GF-D8 (cell line): ENCODE results near the gene RPL13.
A peak's percentile ranks its signal among the peaks of the same experiment; 100 is the strongest.
"Not testable (repeated sequence)": the region's sequence is repeated elsewhere in the genome, so short reads cannot be mapped to it uniquely, and the experiment has no call there.

ENCODE experiments used
- DNase-seq: peaks from one replicate; lab custom pipeline; 2025; lab: John Stamatoyannopoulos, UW

The RPL13 gene

DNA sequence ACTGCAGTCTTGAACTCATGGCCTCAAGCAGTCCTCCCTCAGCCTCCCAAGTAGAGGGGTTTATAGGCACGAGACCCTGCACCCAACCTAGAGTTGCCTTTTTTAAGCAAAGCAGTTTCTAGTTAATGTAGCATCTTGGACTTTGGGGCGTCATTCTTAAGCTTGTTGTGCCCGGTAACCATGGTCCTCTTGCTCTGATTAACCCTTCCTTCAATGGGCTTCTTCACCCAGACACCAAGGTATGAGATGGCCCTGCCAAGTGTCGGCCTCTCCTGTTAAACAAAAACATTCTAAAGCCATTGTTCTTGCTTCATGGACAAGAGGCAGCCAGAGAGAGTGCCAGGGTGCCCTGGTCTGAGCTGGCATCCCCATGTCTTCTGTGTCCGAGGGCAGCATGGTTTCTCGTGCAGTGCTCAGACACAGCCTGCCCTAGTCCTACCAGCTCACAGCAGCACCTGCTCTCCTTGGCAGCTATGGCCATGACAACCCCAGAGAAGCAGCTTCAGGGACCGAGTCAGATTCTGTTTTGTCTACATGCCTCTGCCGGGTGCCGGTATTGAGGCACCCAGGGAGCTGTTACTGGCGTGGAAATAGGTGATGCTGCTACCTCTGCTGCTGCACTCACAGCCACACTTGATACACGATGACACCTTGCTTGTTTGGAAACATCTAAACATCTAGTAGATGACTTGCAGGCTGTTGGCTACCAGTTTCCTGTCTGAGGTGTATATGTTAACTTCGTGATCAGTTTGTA, 3.3 kb downstream of the RPL13 start:
- no peak for DNase-seq

DNA sequence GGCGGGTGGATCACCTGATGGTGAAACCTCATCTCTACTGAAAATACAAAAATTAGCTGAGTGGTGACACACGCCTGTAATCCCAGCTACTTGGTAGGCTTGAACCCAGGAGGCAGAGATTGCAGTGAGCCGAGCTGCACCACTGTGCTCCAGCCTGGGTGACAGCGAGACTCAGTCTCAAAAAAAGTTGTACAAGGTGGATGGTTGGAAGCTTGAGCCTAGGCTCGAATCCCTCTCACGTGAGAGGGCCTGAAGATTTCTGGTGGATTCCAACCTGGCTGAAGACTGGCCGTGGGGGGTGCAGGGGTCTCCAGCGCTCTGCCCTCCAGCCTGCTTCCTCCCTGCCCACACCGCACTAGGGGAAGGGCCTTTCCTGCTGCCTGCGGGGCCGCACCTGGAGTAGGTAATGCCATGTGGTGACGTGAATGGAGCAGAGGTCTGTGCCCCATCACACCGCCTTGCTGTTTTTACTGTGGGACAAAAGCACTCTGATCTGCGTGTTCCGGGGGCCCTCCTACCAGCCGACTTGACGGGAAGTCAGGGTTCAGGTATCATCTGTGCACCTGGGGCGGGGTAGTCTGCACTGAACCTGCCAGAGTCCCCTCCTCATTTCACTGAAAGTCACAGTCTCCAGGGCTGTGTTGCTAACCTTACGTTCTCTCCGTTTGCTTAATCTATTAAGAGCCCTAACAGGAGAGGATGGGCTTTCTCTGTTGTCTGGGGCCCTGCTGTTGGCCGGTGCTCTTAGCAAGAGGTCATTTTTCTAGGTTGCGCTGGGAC, 4.2 kb downstream of the RPL13 start:
- DNase-seq = no peak

DNA sequence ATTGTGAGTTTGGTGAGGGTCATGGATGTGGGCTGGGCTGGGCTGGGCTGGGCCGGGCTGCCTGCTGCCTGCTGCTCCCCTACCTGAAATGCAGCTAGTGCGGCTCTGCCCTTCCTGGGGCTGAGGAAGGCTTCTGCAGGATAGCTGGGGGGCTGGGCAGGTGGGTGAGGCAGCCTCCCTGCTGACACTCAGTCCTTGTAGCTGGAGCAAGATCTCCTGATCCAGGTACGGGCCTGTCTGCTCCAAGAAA, 4.7 kb downstream of the RPL13 start:
- no peak for DNase-seq

DNA sequence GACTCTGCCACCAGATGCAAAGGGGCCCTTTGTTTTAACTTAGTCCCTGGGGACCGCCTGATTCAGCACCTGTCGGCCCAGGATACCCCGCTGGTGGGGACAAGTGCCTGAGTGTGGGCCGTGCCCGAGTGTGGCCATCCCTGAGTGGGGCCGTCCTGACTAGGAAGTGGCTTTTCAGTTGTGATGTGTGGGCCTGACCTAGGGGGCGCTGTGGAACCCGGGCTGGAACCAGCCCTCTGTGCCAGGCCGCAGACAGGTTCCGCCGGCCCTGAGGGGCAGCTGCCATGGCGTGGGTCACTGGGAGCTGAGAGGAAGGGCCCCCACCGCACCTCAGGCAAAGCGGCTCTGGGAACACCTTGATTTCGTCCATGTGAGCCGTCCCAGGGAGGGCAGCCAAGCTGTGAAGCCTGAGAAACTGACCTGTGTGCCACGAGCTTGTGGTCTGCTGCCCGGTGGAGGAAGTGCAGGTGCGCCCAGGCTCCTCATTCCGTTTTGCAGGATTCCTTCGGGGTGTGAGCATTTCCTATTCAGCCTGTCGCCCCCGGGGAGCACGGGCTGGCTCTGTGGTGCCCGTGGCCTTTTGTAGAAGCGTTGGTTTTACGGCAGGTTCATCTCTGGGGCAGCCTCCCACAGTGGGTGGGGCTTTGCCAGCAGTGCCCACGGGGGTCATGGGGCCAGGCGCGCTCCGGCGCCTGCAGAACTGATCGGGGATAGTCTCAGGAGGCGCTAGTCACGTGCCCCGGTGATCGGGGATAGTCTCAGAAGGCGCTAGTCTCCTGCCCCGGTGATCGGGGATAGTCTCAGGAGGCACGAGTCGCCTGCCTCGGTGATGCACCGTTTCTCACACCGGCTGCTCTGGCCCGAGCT, 5.3 kb downstream of the RPL13 start:
- DNase-seq = peak; percentile 26

DNA sequence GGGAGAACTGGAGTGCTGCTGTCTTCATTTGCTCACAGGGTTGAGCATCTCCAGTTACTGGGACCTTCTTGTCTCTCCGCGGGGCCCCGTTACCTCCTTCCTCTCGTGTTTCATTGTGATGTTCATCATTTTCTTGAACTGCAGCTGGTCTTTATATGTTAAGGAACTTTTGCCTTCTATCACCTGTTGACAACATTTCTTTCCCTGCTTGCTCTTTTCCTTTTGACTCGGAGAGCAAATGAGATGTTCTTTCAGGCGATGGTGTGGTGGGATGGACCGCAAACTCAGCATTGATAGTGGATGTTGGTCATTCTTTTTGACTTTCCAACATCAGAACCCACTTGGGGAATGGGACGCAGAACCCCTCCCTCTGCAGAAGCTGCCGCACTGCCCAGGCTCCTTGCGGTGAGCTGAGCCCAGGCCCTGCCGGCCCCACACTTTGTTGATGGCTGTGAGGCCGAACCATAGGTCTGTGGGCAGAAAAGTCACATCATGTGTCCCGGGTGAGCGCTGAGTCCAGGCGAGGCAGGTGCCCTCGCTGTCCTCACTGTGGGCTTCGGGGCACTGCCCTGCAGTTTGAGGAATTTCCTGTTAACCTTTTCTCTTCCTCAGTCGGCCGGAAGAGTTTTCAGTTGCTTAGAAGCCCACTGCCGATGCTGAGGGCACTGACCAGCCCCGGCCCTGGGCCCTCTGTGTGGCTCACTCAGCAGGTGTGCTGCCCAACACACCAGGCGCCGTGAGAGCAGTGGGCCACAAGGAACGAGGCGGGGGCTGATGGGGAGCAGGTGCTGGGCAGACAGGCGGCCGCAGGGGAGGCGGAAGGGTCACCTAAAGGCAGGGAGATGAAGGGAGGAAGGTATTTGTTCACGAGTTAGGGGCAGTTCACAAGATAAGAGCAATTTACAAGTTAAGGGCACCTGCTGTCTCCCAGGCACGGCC, 7.4 kb downstream of the RPL13 start:
- no peak for DNase-seq

DNA sequence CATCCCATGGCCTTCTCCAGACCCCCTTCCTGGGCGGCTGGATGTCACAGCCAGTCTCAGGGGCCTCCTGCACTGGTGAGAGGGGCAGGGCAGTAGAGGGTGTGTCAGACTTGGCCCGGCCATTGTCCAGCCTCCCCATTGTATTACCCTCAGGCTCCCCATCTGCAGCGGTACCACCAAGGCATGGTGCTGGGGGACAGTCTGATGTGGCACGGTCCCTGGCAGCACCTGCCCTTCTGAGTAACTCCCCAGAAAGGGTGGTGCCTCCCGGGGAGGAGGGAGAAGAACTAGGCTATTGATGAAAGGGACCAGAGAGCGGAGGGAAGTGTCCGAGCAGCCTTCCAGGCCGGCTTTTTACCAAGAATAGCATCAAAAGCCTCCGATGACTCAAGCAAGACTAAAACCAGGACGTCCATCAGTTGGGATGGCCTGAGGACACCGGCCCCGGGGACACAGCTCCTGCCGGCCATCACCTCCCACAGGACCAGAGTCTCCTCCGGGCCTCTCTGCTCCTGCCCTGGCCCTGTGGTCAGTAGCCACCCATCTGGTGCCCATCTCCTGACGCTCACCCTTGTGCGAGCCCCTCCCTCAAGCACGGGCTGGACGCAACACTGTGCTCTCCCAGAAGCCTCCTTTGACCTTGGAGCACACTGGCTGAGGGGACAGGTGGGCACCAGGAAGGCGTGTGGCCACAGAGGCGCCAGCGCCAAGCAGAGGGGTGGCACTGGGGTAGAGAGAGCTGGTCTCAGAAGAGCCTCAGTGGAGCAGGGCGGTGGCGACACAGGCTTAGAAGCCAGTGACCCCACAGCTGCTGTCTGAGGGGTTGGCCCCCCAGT, 9.2 kb downstream of the RPL13 start:
- no peak for DNase-seq

DNA sequence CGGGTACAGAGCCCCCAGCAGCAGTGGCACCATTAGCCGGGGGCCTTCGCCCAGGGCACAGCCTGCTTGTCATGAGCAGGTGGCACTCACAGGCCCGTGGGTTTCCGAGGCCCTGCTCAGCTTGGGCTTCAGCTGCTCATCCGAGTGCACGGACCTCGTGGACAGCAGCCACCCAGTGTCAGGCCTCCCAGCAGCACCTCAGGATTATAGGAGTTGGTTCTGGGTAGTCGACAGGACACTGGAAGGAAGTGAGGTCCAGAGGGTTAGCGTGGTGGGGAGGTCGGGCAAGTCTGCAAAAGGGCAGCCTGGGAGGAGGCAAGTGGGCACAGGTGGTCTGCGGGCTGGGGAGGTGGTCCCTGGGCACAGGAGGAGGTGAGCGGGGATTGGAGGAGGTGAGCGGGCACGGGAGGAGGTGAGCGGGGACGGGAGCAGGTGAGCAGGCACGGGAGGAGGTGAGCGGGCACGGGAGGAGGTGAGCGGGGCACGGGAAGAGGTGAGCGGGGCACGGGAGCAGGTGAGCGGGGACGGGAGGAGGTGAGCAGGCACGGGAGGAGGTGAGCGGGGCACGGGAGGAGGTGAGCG, 10.0 kb downstream of the RPL13 start:
- DNase-seq = no peak

DNA sequence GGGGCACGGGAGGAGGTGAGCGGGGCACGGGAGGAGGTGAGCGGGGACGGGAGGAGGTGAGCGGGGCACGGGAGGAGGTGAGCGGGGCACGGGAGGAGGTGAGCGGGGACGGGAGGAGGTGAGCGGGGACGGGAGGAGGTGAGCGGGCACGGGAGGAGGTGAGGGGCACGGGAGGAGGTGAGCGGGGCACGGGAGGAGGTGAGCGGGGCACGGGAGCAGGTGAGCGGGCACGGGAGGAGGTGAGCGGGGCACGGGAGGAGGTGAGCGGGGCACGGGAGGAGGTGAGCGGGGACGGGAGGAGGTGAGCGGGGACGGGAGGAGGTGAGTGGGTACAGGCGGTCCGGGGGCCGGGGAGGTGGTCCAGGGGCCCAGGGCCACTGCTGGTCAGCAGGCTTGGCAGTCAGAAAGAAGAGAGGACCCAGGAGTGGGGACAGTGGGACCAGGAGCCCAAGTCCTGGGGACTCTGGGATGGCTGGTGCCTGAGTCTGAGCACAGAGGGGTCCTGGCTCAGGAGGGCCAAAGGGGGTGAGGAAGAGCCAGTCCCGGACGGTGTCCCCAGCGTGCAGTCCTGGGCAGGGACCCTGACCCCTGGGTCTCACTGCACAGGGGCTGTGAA, 10.6 kb downstream of the RPL13 start:
- DNase-seq = not testable (repeated sequence)

DNA sequence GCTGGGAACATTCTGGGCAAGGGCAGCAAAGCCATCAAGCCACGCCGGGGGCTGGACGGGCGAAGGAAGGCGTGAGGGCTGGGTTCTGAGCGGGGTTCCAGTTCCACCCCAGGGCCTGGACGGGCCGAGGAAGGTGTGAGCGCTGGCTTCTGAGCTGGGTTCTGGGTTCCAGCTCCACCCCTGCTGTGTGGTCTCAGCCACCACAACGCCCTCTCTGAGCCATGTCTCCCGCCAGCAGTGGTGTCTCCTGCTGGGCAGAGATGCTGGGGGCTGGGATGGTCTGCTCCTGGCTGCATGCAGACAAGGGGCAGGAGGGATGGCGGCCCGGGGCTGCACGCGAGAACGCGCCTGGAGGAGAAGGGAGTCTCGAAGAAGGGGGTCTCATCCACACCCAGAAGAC, 11.2 kb downstream of the RPL13 start:
- DNase-seq = no peak

DNA sequence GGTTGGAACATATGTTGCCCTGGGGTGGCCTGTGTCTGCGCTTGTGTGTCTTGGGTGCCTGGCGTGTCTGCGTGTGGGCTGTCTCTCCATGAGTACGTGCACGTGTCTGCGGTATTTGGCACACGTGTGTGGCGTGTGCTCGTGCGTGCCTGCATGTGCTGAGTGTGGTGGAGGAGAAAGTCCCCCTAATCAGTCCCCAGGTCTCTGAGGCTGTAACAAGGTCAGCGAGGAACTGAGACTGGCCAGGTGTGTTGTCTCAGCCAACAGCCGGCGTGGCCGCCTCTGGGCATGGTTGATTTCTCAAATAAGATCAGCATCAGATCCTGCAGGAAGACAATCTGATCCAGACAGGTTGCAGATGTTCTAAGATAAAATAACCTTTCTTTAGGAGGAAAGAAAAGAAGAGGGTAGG, 11.6 kb downstream of the RPL13 start:
- no peak for DNase-seq

DNA sequence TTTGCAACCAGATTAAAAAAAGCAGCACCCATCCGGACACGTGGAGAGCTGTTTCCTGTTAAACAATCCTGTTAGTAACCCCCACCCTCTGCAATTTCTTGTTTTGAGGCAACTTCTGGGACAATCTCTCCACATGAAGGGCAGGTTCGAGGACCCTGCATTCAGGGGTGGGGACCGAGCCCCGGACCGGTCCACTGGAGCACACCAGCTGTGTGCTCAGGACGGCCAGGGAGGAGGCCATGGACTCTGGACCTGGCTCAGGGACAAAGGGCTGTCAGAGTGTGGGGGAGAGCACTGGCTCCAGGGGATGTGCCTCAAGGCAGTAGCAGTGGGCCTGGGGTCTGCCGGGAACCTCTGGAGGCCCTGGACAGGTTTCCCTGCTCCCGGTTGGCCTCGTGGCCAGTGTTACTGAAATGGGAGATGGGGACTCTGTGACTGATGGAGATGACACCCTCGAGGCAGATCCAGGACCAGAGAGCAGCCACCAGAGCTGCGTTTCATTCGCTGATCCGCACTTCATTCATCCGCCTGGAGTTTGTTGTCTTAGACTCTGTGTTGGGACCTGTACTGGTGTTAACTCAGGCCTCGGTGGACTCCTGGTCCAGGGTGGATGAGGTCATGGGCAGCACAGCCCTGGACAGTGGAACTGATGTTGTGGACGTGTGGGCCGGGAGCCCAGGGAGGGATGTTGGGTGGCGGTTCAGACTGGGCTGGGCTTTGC, 12.2 kb downstream of the RPL13 start:
- DNase-seq = no peak

DNA sequence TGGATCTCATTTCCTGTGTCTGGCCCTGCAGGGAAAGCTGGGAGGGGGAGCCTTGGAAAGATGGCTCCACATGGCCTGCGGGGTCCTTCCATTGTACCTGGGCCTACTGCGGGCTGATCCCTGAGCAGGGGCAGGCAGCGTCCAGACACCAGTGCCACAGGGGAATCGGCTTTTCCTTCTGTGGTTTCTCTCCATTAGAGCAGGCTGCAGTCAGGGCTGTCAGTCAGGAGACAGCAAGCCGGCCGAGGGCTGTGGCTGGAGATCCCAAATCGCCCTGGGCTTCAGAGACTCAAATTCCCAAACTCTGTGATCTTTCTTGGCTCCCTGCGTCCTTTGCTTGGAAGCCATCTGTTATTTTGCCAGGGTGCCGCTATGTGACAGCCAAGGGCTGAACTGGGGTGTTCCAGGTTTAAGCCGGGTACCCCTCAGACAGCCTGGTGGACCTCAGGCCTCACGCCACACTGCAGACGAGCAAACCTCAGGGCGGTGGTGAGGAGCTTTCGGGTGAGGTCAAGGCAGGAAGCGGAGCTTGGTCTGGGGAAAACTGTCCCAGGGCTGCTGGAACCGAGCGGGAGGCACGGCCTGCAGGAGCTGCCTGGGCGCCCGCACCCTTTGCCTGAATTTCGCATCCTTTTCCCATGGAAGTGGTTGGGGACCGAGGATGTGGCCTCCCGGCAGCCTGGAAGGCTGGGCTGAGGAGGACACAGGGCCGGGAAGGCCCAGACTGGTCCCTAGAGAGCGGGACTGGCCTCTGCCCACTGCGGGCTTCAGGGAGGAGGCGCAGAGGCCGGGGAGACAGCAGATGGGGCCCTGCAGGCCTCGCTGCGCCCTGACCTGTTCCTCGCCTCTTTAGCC, 13.6 kb downstream of the RPL13 start:
- no peak for DNase-seq

DNA sequence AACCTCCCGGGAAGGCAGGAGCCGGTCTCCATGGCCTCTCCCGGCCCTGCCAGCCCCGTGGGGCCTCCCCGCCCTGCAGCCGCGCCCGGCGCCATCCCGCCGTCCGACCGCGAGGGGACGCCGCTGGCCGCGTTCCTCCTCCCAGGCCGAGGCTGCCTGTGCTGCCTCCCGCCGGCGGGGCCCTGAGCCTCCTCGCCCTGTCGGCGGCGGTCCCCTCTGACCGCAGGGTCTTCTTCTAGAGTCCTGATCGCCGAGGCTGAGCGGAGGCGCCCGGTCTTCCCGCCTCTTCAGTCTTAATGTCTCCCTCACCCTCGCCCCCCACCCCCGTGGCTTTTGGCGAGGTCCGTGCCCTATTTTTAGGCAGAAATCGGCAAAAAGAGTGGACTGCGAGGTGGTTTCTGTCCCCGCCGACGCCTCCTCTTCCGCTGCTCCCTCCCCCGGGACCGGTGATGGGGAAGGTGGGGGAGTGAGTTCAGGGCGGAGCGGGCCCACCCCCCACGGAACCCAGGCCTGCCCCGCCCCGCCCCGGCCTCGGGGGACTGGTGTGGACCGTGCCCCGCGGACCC, 14.3 kb downstream of the RPL13 start:
- DNase-seq = peak; percentile 22

DNA sequence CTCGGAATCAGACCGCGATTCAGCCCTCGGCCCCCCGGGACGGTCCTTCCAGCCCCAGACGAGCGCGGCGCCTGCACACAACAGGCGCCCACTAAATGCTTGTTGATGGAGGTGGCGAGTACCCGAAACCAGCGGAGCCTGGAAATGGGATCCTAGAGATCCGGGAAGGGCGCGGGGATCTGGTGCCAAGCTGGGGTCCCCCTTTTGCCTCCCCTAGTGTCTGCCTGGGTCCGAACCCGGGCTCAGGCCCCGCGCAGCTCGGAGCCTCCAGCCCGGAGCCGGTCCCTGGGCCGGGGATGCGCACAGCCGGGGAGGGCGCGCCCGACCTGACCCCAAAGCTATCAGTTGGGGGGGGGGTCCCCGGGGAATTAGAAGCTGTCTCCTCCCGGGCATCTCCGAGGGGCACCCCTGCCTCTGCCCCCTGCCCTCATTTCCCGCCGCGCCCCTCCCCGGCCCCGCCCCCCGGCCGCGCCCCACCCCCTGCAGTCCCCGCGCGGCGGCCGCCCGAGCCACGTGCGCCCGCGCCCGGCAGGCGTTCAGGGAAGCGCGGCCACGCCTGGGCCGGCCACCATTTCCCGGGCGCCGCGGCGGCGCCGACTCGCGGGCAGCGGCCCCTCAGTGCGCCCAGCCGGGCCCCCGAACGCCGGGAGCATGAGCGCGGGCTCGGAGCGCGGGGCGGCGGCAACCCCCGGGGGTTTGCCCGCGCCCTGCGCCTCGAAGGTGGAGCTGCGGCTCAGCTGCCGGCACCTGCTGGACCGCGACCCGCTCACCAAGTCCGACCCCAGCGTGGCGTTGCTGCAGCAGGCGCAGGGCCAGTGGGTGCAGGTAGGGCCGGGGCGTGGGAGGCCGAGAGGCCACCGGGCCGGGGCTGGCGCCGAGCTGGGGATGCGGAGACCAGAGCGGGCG, 15.0 kb downstream of the RPL13 start, which contains the start of gene CPNE7:
Gene CPNE7, plus strand, starts transcription at position 512 of the 906 bp plus-strand sequence. Its CDS starts 140 bp downstream, at position 652.
- no peak for DNase-seq

DNA sequence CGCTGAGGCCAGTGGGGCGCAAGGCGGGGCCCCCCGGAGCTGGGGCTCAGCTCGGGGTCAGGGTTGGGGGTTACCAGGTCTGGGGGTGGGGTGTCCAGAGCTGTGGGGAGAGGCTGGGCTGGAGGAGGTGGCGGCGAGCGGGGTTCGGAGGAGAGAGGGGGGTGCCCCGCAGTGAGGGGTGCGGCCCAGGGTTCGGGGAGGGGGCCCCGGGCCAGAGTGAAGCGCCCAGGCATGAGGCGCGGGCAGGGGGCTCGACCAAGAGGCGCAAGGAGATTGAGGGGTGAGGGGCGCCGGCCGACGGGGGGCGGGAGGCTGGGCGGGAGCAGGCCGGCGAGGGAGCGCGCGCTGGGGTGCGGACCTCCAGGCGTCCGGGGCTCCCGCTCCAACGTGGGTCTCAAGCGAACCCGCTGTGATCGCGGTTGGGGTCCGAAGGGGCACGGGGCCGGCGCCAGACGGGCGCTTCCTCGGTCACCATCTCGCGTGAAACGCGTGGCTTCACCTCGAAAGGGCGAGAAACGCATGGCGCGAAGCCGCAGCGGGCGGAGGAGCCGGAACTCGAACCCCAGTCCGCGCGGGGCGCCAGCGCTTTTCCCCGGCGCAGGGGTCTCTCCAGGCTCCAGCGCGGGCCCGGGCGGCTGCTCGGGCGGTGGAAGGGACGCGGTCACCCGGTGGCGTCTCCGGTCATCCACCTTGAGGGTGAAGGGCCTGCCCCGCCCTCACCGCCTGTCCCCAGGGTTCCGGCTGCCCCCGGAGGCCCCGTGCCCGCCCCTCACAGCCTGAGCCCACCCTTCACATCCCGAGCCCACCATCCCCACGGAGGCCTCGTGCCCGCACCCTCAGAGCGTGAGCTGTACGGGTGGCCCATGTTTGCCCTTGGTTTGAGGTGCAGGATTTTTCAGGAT, 15.9 kb downstream of the RPL13 start:
- no peak for DNase-seq
